HFFc6 (cell line): Measurements from ENCODE around the gene OGA. TPM values are rescaled to one million over a fixed set of nuclear protein-coding genes. Genes with fewer than 3 reads are reported as not detected.

ENCODE experiments used
- DNase-seq: peaks from one replicate; pipeline ENCODE4 v3.0.0-alpha.2; 2018
- H3K27ac Mint-ChIP-seq: 2 replicates; pipeline ENCODE4 v1.8.0; 2020; ENCODE audit warnings: mild to moderate bottlenecking, mixed read lengths
- H3K27me3 Mint-ChIP-seq: 2 replicates; pipeline ENCODE4 v1.8.0; 2021; ENCODE audit warnings: mild to moderate bottlenecking, moderate library complexity, mixed read lengths; ENCODE audit not compliant: insufficient read depth
- H3K36me3 Mint-ChIP-seq: 2 replicates; pipeline ENCODE4 v1.8.0; 2021; ENCODE audit warnings: low read depth, mixed read lengths
- H3K4me1 Mint-ChIP-seq: 2 replicates; pipeline ENCODE4 v1.8.0; 2020; ENCODE audit warnings: low read depth, mixed read lengths
- H3K4me3 Mint-ChIP-seq: 2 replicates; pipeline ENCODE4 v1.8.0; 2020; ENCODE audit warnings: mild to moderate bottlenecking, moderate library complexity, mixed read lengths
- H3K9me3 Mint-ChIP-seq: 2 replicates; pipeline ENCODE4 v1.8.0; 2020; ENCODE audit warnings: mild to moderate bottlenecking, mixed read lengths
- CTCF ChIP-seq: fragments of 200-600 bp; sonication (generic); IDR thresholded peaks from 2 replicates; pipeline ENCODE4 v1.5.0; 2021; ENCODE audit warnings: antibody characterized with exemption, mild to moderate bottlenecking
- total RNA-seq, 6 experiments: library from RNA; stranded (reverse); fragmentation: NEBNext Ultra II Directional; extraction: Animal tissue kit (Norgen Biotek cat#: 25700); gene quantifications; 2 replicates in 1 of 6; 3 replicates in 5 of 6; pipeline ENCODE4 v1.2.3, GENCODE V29; 2021

The OGA gene
- total RNA-seq, 6 experiments from 2014 or later: 56.2 to 61.6 (median 59.1) TPM

- no peak for TF ChIP-seq CTCF
- H3K27me3 Mint-ChIP-seq: peaks cover 9% of the 10 kb centered on the region
- DNase-seq: no peak
- peak overlapping the region; percentile 94 for H3K27ac Mint-ChIP-seq
- peaks cover 7% of the 10 kb centered on the region for H3K36me3 Mint-ChIP-seq
- H3K4me3 Mint-ChIP-seq: peak overlapping the region; percentile 98
- no peaks in the 10 kb centered on the region; the same call in 1 of the 2 replicates for H3K9me3 Mint-ChIP-seq
- H3K4me1 Mint-ChIP-seq: peaks cover 51% of the 10 kb centered on the region
These were observed 36.0 kb downstream of the OGA start for GRCh38 chr10:101781984-101782810.

GRCh38 chr10:101781655-101781983 is 36.6 kb downstream of the OGA start:
- Mint-ChIP-seq H3K27me3 (peaks cover 15% of the 10 kb centered on the region), H3K36me3 (peaks cover 5% of the 10 kb centered on the region; the same call in 1 of the 2 replicates), H3K27ac (peak overlapping the region; percentile 94), H3K4me3 (peak overlapping the region; percentile 98), H3K4me1 (peaks cover 51% of the 10 kb centered on the region), H3K9me3 (no peaks in the 10 kb centered on the region; the same call in 1 of the 2 replicates)
- no peak for DNase-seq
- no peak for TF ChIP-seq CTCF

GRCh38 chr10:101780818-101781654 is 37.2 kb downstream of the OGA start:
- peaks cover 5% of the 10 kb centered on the region; the same call in 1 of the 2 replicates for H3K36me3 Mint-ChIP-seq

GRCh38 chr10:101780187-101780817 is 37.9 kb downstream of the OGA start:
- Mint-ChIP-seq H3K27ac (peak overlapping the region; percentile 48; the same call in 1 of the 2 replicates), H3K4me3 (peak overlapping the region; percentile 60; the same call in 1 of the 2 replicates), H3K27me3 (peaks cover 16% of the 10 kb centered on the region), H3K36me3 (peaks cover 5% of the 10 kb centered on the region; the same call in 1 of the 2 replicates), H3K4me1 (peaks cover 50% of the 10 kb centered on the region), H3K9me3 (no peaks in the 10 kb centered on the region; the same call in 1 of the 2 replicates)
- TF ChIP-seq CTCF: no peak; the same call in none of the 2 replicates
- no peak for DNase-seq

More at GRCh38 chr10:101780818-101781654, 37.2 kb downstream of the OGA start:
- DNase-seq: peak; percentile 56
- peak; percentile 98 for TF ChIP-seq CTCF
- peaks cover 16% of the 10 kb centered on the region for H3K27me3 Mint-ChIP-seq
- H3K9me3 Mint-ChIP-seq: no peaks in the 10 kb centered on the region; the same call in 1 of the 2 replicates
- H3K4me1 Mint-ChIP-seq: peaks cover 51% of the 10 kb centered on the region
- 0 out of 2 replicates have a peak overlapping the region, but pooled peaks have one; percentile 38 for H3K27ac Mint-ChIP-seq
- H3K4me3 Mint-ChIP-seq: peak overlapping the region; percentile 98; the same call in 1 of the 2 replicates
